ENCODE results near the gene POF1B. TPM values are rescaled to one million over a fixed set of nuclear protein-coding genes. Genes with fewer than 3 reads are reported as not detected.

Gene POF1B
- total RNA-seq, 1 experiment from 2014 or later: 28.6 TPM

GRCh38 chrX:85244450-85245211 lies 134.8 kb downstream of the POF1B start:
- intact Hi-C loops (cut with micrococcal nuclease; ENCODE audit: unreplicated experiment): no loop called here
- Histone ChIP-seq H3K4me1 (no peaks in the 10 kb centered on the region), H3K36me3 (ENCODE audit: control insufficient read depth, insufficient read depth, low read length) (no peaks in the 10 kb centered on the region), H3K4me3 (ENCODE audit: low read depth, low read length) (peak overlapping the region; percentile 61), H3K27me3 (replicated peaks; ENCODE audit: control insufficient read depth, insufficient read depth, low read length) (no peaks in the 10 kb centered on the region), H3K9me3 (no peaks in the 10 kb centered on the region)
- Mint-ChIP-seq H3K4me3 (ENCODE audit: unreplicated experiment) (peak overlapping the region; percentile 92), H3K27ac (ENCODE audit: unreplicated experiment) (peak overlapping the region; percentile 80), H3K36me3 (ENCODE audit: insufficient read depth, unreplicated experiment) (peaks cover 8% of the 10 kb centered on the region), H3K9me3 (ENCODE audit: unreplicated experiment) (no peaks in the 10 kb centered on the region), H3K4me1 (ENCODE audit: low read depth, unreplicated experiment) (peaks cover 18% of the 10 kb centered on the region), H3K27me3 (ENCODE audit: insufficient read depth, unreplicated experiment) (no peaks in the 10 kb centered on the region)
- CTCF ChIA-PET: interaction anchor here (0.6 to 1.2 kb wide), 2 partner anchors 133 to 315 kb away, joined by 3 to 7 read pairs; no protein-coding TSS in a partner anchor
- no TSS peak for BruUV-seq (replicated peaks)
- POLR2A ChIA-PET: no interaction called here
- TF ChIP-seq CTCF (IDR thresholded peaks at IDR 0.05; ENCODE audit: insufficient read depth in 1 of 2, low read depth in 1 of 2, low read length in 1 of 2, severe bottlenecking in 1 of 2, unreplicated experiment in 1 of 2): no peak
- peak in 1 of 2 experiments; percentile 26 for DNase-seq

GRCh38 chrX:85243761-85244449 lies 135.6 kb downstream of the POF1B start, which contains the start of the genes SATL1 and ZNF711:
Gene SATL1 (minus strand): TSS chrX:85243779. CDS start chrX:85108968, 134,811 bp downstream.
Gene ZNF711 (plus strand): TSS chrX:85243991. CDS start chrX:85247573, 3,582 bp downstream.
- no peaks in the 10 kb centered on the region for H3K9me3 Mint-ChIP-seq (ENCODE audit: unreplicated experiment)
- H3K4me1 Mint-ChIP-seq (ENCODE audit: low read depth, unreplicated experiment): peaks cover 17% of the 10 kb centered on the region
- DNase-seq: peak; percentile 70 to 75
- peaks cover 8% of the 10 kb centered on the region for H3K36me3 Mint-ChIP-seq (ENCODE audit: insufficient read depth, unreplicated experiment)
- ChIA-PET CTCF (interaction anchor here (1.2 kb wide), 1 partner anchor 133 kb away, joined by 3 read pairs; no protein-coding TSS in a partner anchor), POLR2A (no interaction called here)
- peak within 1 kb of the TSS; percentile 80 for H3K27ac Mint-ChIP-seq (ENCODE audit: unreplicated experiment)
- intact Hi-C loops (cut with micrococcal nuclease; ENCODE audit: unreplicated experiment): no loop called here
- no TSS peak for BruUV-seq (replicated peaks)
- Histone ChIP-seq H3K9me3 (no peaks in the 10 kb centered on the region), H3K4me3 (ENCODE audit: low read depth, low read length) (peak within 1 kb of the TSS; percentile 61), H3K27me3 (replicated peaks; ENCODE audit: control insufficient read depth, insufficient read depth, low read length) (no peaks in the 10 kb centered on the region), H3K36me3 (ENCODE audit: control insufficient read depth, insufficient read depth, low read length) (no peaks in the 10 kb centered on the region), H3K4me1 (no peaks in the 10 kb centered on the region)
- H3K27me3 Mint-ChIP-seq (ENCODE audit: insufficient read depth, unreplicated experiment): no peaks in the 10 kb centered on the region
- H3K4me3 Mint-ChIP-seq (ENCODE audit: unreplicated experiment): peak within 1 kb of the TSS; percentile 92
- no peak for TF ChIP-seq CTCF (IDR thresholded peaks at IDR 0.05; ENCODE audit: insufficient read depth in 1 of 2, low read depth in 1 of 2, low read length in 1 of 2, severe bottlenecking in 1 of 2, unreplicated experiment in 1 of 2)

GRCh38 chrX:85243155-85243554 lies 136.3 kb downstream of the POF1B start:
- Histone ChIP-seq H3K4me3 (ENCODE audit: low read depth, low read length) (peak overlapping the region; percentile 61), H3K36me3 (ENCODE audit: control insufficient read depth, insufficient read depth, low read length) (no peaks in the 10 kb centered on the region), H3K27me3 (replicated peaks; ENCODE audit: control insufficient read depth, insufficient read depth, low read length) (no peaks in the 10 kb centered on the region), H3K9me3 (no peaks in the 10 kb centered on the region), H3K4me1 (no peaks in the 10 kb centered on the region)
- no peak for TF ChIP-seq CTCF (IDR thresholded peaks at IDR 0.05; ENCODE audit: insufficient read depth in 1 of 2, low read depth in 1 of 2, low read length in 1 of 2, severe bottlenecking in 1 of 2, unreplicated experiment in 1 of 2)
- H3K9me3 Mint-ChIP-seq (ENCODE audit: unreplicated experiment): no peaks in the 10 kb centered on the region
- H3K27me3 Mint-ChIP-seq (ENCODE audit: insufficient read depth, unreplicated experiment): no peaks in the 10 kb centered on the region
- peak overlapping the region; percentile 92 for H3K4me3 Mint-ChIP-seq (ENCODE audit: unreplicated experiment)
- H3K4me1 Mint-ChIP-seq (ENCODE audit: low read depth, unreplicated experiment): peaks cover 9% of the 10 kb centered on the region
- BruUV-seq (replicated peaks): no TSS peak
- peak overlapping the region; percentile 80 for H3K27ac Mint-ChIP-seq (ENCODE audit: unreplicated experiment)
- ChIA-PET CTCF (no interaction called here), POLR2A (no interaction called here)
- intact Hi-C loops (cut with micrococcal nuclease; ENCODE audit: unreplicated experiment): no loop called here
- no peak for DNase-seq
- peaks cover under 1% of the 10 kb centered on the region for H3K36me3 Mint-ChIP-seq (ENCODE audit: insufficient read depth, unreplicated experiment)
